Transverse colon (tissue), 4 donors: ENCODE data around the gene SPIB.

ENCODE experiments used
- EP300 ChIP-seq: sonication (generic); formaldehyde crosslinking; IDR thresholded peaks from one replicate; pipeline ENCODE4 v1.6.1; 2017; ENCODE audit warnings: antibody characterized with exemption, low read depth
- POLR2A ChIP-seq: fragments of 450-650 bp; IDR thresholded peaks from one replicate; pipeline ENCODE4 v1.6.1; 2016; ENCODE audit warnings: antibody characterized with exemption, mild to moderate bottlenecking, moderate library complexity
- POLR2AphosphoS5 ChIP-seq, 3 donors: sonication (generic); formaldehyde crosslinking; IDR thresholded peaks; one replicate each; pipeline ENCODE4 v1.6.1; 2016; ENCODE audit warnings: antibody characterized with exemption in 3 of 3
- TF ChIP-seq, protein P1 (sequence below), 5 experiments: fragments of 200-600 bp in 3 of 5; fragments of 450-650 bp in 2 of 5; sonication (generic) in 3 of 5; IDR thresholded peaks; 1 replicate in 2 of 5; 2 replicates in 3 of 5; pipeline ENCODE4 v1.5.1; 2016 to 2017; ENCODE audit warnings: antibody characterized with exemption in 5 of 5, inconsistent platforms in 3 of 5, mild to moderate bottlenecking in 2 of 5, moderate library complexity in 1 of 5

GRCh38 chr19:50432221-50433028 lies 13.7 kb downstream of the SPIB start, which contains the start of gene MYBPC2:
- TF ChIP-seq, protein P1, sequence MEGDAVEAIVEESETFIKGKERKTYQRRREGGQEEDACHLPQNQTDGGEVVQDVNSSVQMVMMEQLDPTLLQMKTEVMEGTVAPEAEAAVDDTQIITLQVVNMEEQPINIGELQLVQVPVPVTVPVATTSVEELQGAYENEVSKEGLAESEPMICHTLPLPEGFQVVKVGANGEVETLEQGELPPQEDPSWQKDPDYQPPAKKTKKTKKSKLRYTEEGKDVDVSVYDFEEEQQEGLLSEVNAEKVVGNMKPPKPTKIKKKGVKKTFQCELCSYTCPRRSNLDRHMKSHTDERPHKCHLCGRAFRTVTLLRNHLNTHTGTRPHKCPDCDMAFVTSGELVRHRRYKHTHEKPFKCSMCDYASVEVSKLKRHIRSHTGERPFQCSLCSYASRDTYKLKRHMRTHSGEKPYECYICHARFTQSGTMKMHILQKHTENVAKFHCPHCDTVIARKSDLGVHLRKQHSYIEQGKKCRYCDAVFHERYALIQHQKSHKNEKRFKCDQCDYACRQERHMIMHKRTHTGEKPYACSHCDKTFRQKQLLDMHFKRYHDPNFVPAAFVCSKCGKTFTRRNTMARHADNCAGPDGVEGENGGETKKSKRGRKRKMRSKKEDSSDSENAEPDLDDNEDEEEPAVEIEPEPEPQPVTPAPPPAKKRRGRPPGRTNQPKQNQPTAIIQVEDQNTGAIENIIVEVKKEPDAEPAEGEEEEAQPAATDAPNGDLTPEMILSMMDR (IDR thresholded peaks at IDR 0.05): no peak
- TF ChIP-seq POLR2AphosphoS5 (IDR thresholded peaks at IDR 0.05) (no peak), POLR2A (no peak), EP300 (no peak)
